GM06990 (cell line): Measurements from ENCODE around the gene APBA2.
"Not testable (repeated sequence)": the region's sequence is repeated elsewhere in the genome, so short reads cannot be mapped to it uniquely, and the experiment has no call there.

ENCODE experiments used
- DNase-seq: peaks from one replicate; pipeline ENCODE4 v3.0.0-alpha.2; 2011; ENCODE audit not compliant: insufficient read length; ENCODE audit errors: extremely low read depth
- H3K27me3 ChIP-seq: replicated peaks from 2 replicates; pipeline ENCODE4 v1.6.0; 2011; ENCODE audit warnings: low read length; ENCODE audit not compliant: control insufficient read depth, insufficient read depth
- H3K36me3 ChIP-seq: 2 replicates; pipeline ENCODE4 v1.5.1; 2011; ENCODE audit warnings: low read length; ENCODE audit not compliant: control insufficient read depth, insufficient read depth
- H3K4me3 ChIP-seq: replicated peaks from 2 replicates; pipeline ENCODE4 v1.5.1; 2011; ENCODE audit warnings: low read depth, mild to moderate bottlenecking, control low read depth, low read length
- CTCF ChIP-seq: IDR thresholded peaks from 2 replicates; pipeline ENCODE4 v1.5.1; 2011; ENCODE audit warnings: low read length, control low read depth, mild to moderate bottlenecking, inconsistent platforms; ENCODE audit not compliant: insufficient read depth, poor library complexity, severe bottlenecking

Gene APBA2

GRCh38 chr15:28885630-28886430 is at the start of gene APBA2:
Gene APBA2 (plus strand): TSS chr15:28885974. CDS start chr15:29053885, 167,911 bp downstream.
- Histone ChIP-seq H3K27me3 (no peaks in the 10 kb centered on the region; the same call in 1 of the 2 replicates), H3K36me3 (no peaks in the 10 kb centered on the region), H3K4me3 (no peak within 1 kb of the TSS)
- no peak for DNase-seq
- TF ChIP-seq CTCF: no peak

DNA sequence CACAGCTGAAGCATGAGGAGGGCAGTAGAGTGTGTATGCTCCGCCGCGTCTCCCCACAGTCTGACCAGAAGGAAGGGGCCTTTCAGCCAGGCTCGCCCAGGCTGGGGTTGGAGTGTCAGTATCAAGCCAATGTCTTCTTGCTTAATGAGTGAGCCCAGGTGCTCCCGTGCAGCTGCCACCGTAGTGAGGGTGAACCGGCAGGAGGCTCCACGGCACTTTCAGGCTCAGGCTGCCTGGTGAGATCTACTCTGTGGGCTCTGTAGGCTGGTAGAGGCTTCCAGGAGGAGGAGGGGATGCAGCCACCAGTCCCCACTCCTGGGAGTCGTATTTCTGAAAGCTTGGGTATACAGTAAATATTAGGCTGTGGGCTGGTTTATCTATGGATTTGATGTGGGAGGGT is 45.5 kb upstream of the APBA2 start:
- not testable (repeated sequence) for H3K36me3 ChIP-seq, DNase-seq, H3K27me3 ChIP-seq, H3K4me3 ChIP-seq

GRCh38 chr15:28842210-28842609 is 43.6 kb upstream of the APBA2 start:
- not testable (repeated sequence) for H3K36me3 ChIP-seq

DNA sequence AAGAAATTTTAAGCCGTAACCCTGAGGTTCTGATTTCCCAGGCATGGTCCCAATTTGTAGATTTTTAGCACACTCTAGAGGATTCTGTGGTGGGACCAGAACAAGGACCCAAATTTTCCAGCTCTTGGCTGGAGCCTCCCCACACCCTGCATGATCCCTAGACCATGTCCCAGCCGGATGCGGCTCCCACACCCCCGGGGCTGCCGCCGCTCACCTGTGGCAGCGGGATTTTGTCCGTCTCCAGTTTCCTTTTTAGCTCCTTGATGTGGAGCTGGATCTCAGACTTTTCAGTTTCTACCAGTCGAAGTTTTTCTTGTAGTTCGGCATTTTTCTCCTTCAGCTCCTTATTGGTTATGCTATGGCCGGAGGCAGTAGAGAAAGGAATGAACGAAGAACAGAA is 42.3 kb upstream of the APBA2 start:
- H3K36me3 ChIP-seq, H3K27me3 ChIP-seq, DNase-seq: not testable (repeated sequence)

More at GRCh38 chr15:28842210-28842609, 43.6 kb upstream of the APBA2 start:
- H3K27me3 ChIP-seq, DNase-seq, H3K4me3 ChIP-seq: not testable (repeated sequence)

GRCh38 chr15:28844147-28844546 is 41.6 kb upstream of the APBA2 start:
- H3K27me3 ChIP-seq, H3K4me3 ChIP-seq, H3K36me3 ChIP-seq, DNase-seq: not testable (repeated sequence)

More for the DNA sequence above, 42.3 kb upstream of the APBA2 start:
- not testable (repeated sequence) for H3K4me3 ChIP-seq

DNA sequence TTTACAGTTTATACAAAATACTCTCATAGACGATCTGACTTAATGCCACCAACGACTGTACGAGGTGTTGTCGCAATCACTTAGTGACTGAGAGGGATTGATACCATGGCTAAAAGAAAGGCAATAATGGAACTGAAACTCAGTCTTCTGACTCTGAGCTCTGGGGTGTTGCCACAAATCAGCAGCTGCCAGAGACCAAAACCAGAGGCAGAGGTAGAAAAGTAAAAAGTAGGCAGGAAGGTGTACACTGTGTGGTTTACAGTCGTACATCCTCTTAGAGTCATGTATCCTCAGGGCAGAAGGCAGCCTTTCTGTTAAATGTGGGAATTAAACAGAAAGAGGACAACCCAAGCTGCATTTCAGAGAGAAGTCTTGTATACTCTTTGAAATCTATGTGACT is 38.5 kb upstream of the APBA2 start:
- H3K36me3 ChIP-seq, H3K27me3 ChIP-seq, DNase-seq, H3K4me3 ChIP-seq: not testable (repeated sequence)

DNA sequence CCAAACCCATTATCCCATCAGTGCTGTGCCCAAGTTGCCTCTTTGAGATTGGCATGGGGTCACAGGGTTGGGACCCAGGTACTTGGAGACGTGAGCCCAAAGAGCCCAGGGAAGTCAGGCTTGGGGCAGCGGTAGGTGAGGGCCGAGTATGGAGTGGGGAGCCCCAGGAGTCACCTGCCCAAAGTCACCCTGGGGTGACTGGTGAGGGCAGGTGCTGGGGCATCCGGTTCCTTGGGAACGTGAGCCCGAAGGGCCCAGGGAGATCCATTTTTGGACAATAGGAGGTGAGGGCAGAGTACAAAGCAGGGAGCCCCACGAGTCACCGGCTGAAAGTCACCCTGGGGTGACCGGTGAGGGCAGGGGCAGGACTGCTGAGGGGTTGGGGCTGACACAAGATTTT is 37.8 kb upstream of the APBA2 start:
- not testable (repeated sequence) for H3K27me3 ChIP-seq, H3K36me3 ChIP-seq, H3K4me3 ChIP-seq, DNase-seq

DNA sequence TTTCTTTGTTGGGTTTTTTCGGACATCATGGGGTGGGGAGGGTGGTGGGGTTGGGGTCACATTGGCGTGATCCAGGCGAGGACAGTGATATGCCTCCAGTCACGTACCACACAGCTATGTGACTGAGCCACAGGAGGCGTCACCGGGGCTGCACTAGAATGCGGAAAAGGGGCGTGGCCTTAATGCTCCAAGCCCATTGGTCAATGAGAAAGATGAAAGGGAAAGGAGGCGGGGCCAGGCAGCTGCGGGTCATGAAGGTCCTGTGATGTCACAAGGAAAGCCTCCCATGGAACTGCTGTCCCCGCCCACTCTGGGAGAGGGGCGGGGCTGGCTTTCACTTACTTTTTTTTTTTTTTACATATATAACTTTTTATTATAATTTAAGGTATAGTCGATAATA is 37.3 kb upstream of the APBA2 start, which contains the start of gene GOLGA6L7:
Gene GOLGA6L7 (minus strand): TSS at position 124 of the 400 bp plus-strand sequence. CDS start 95 bp downstream, at position 29.
- H3K4me3 ChIP-seq, DNase-seq, H3K36me3 ChIP-seq, H3K27me3 ChIP-seq: not testable (repeated sequence)

DNA sequence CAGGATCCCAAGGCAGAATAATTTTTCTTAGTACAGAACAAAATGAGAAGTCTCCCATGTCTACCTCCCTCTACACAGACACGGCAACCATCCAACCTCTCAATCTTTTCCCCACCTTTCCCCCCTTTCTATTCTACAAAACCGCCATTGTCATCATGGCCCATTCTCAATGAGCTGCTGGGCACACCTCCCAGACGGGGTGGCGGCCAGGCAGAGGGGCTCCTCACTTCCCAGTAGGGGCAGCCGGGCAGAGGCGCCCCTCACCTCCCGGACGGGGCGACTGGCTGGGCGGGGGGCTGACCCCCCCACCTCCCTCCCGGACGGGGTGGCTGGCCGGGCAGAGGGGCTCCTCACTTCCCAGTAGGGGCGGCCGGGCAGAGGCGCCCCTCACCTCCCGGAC is 36.5 kb upstream of the APBA2 start:
- DNase-seq, H3K36me3 ChIP-seq, H3K27me3 ChIP-seq, H3K4me3 ChIP-seq: not testable (repeated sequence)

- not testable (repeated sequence) for H3K4me3 ChIP-seq, DNase-seq, H3K36me3 ChIP-seq, H3K27me3 ChIP-seq
Measured at GRCh38 chr15:28849766-28850165, 36.0 kb upstream of the APBA2 start.

- not testable (repeated sequence) for H3K27me3 ChIP-seq, H3K4me3 ChIP-seq, H3K36me3 ChIP-seq, DNase-seq
Measured at GRCh38 chr15:28853654-28854053, 32.1 kb upstream of the APBA2 start.

DNA sequence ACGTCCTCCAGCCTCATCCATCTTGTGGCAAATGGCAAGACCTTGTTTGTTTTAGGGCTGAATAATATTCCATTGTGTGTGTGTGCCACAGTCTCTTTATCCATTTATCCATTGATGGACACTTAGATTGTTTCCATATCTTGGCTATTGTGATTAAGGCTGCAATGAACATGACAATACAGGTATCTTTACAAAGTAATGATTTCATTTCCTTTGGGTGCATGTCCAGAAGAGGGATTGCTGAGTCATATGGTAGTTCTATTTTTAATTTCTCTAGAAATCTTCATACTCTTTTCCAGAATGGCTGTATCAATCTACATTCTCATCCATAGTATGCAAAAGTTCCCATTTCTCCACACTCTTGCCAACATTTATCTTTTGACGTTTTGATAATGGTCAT is 31.2 kb upstream of the APBA2 start:
- DNase-seq: not testable (repeated sequence)

More for the DNA sequence above, 31.2 kb upstream of the APBA2 start:
- not testable (repeated sequence) for H3K36me3 ChIP-seq, H3K27me3 ChIP-seq, H3K4me3 ChIP-seq
